ENCODE results near the gene CCDC12.
"Not testable (repeated sequence)": the region's sequence is repeated elsewhere in the genome, so short reads cannot be mapped to it uniquely, and the experiment has no call there.

Gene CCDC12

GRCh38 chr3:46921041-46921440, 55.5 kb downstream of the CCDC12 start:
- no peak for DNase-seq

- no peak for DNase-seq
These were observed 57.9 kb downstream of the CCDC12 start for GRCh38 chr3:46918634-46919033.

- DNase-seq: no peak
These were observed 58.3 kb downstream of the CCDC12 start for GRCh38 chr3:46918202-46918601.

GRCh38 chr3:46917257-46917656, 59.3 kb downstream of the CCDC12 start:
- no peak for DNase-seq

- DNase-seq: no peak
These were observed 59.7 kb downstream of the CCDC12 start for GRCh38 chr3:46916799-46917198.

GRCh38 chr3:46916278-46916677, 60.3 kb downstream of the CCDC12 start:
- DNase-seq: no peak

GRCh38 chr3:46915297-46915822, 61.2 kb downstream of the CCDC12 start:
- no peak for DNase-seq

- no peak for DNase-seq
These were observed 61.7 kb downstream of the CCDC12 start for GRCh38 chr3:46914849-46915248.

GRCh38 chr3:46913644-46914043, 62.9 kb downstream of the CCDC12 start:
- no peak for DNase-seq

GRCh38 chr3:46912986-46913385, 63.6 kb downstream of the CCDC12 start:
- no peak for DNase-seq

- DNase-seq: not testable (repeated sequence)
These were observed 65.6 kb downstream of the CCDC12 start for GRCh38 chr3:46910914-46911313.

GRCh38 chr3:46910166-46910760, 66.3 kb downstream of the CCDC12 start:
- no peak for DNase-seq

GRCh38 chr3:46909535-46910161, 66.9 kb downstream of the CCDC12 start:
- DNase-seq: peak in 1 of 2 experiments; percentile 38

GRCh38 chr3:46908986-46909534, 67.5 kb downstream of the CCDC12 start:
- DNase-seq: no peak

- DNase-seq: no peak
These were observed 68.1 kb downstream of the CCDC12 start for GRCh38 chr3:46908294-46908985.

GRCh38 chr3:46907960-46908293, 68.6 kb downstream of the CCDC12 start:
- DNase-seq: no peak

- DNase-seq: no peak
These were observed 69.3 kb downstream of the CCDC12 start for GRCh38 chr3:46907271-46907670.

GRCh38 chr3:46906471-46907058, 70.0 kb downstream of the CCDC12 start:
- DNase-seq: no peak

GRCh38 chr3:46905661-46906451, 70.7 kb downstream of the CCDC12 start:
- no peak for DNase-seq

- no peak for DNase-seq
These were observed 71.4 kb downstream of the CCDC12 start for GRCh38 chr3:46905213-46905560.

- DNase-seq: no peak
These were observed 72.0 kb downstream of the CCDC12 start for GRCh38 chr3:46904303-46905212.
